GM10266 (cell line): ENCODE measurements around the gene SLC20A1.

ENCODE experiments used
- DNase-seq: peaks from one replicate; pipeline ENCODE4 v3.0.0; 2012; ENCODE audit errors: extremely low spot score
- TF ChIP-seq, protein P1 (sequence below): IDR thresholded peaks from 2 replicates; pipeline ENCODE4 v1.5.1; 2012; ENCODE audit warnings: mild to moderate bottlenecking, low read depth; ENCODE audit not compliant: control insufficient read depth, insufficient read depth; ENCODE audit errors: missing control alignments

The SLC20A1 gene

DNA sequence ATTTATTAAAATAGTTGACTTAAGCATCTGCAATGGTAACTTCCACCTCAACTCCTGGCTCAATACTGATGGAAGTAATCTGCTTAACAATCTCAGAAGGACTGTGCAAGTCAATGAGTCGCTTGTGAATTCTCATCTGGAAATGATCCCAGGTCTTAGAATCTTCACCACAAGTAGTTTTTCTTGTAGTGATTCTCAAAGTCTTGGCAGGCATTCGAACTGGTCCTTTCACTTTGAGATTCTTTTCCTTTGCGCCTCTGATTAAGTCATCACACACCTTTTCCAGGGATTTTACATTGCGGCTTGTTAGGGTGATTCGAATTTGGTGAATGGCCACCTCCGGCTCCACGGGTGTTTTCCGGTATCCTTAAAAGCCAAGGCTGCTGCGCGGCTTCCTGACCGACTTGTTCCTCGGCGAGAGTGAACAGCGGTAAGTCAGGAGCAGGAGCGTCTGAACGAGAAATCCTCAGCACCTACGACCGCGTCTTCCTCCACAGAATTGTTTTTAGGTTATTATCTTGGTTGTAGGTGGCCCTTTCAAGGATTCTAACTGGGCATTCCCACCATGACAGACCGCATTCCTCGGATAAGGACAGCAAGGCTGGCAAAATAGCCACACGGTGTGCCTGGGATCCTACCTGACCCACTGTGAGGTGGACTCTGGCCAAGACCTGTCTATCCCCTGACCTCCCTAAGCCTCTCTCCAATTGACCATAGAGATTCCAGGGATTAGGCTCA is 23.8 kb upstream of the SLC20A1 start:
- DNase-seq, result no peak
- TF ChIP-seq, protein P1, sequence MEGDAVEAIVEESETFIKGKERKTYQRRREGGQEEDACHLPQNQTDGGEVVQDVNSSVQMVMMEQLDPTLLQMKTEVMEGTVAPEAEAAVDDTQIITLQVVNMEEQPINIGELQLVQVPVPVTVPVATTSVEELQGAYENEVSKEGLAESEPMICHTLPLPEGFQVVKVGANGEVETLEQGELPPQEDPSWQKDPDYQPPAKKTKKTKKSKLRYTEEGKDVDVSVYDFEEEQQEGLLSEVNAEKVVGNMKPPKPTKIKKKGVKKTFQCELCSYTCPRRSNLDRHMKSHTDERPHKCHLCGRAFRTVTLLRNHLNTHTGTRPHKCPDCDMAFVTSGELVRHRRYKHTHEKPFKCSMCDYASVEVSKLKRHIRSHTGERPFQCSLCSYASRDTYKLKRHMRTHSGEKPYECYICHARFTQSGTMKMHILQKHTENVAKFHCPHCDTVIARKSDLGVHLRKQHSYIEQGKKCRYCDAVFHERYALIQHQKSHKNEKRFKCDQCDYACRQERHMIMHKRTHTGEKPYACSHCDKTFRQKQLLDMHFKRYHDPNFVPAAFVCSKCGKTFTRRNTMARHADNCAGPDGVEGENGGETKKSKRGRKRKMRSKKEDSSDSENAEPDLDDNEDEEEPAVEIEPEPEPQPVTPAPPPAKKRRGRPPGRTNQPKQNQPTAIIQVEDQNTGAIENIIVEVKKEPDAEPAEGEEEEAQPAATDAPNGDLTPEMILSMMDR, result no peak

DNA sequence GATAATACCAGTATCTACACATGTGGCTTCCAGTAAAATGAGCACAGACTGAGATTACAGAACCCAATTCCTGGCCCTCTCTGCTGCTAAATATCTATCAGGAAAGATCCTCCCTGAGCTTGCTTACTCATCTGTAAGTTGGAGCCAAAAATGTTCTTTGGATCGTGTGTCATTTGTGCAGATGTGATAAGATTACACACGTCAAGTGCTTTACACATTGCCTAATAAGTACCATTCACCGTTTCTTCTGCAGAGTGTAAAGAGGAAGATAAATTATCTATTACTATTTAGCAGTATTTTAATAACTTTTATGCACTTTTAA is 23.2 kb upstream of the SLC20A1 start:
- TF ChIP-seq, protein P1, result no peak
- no peak for DNase-seq

- TF ChIP-seq, protein P1, result no peak
- no peak for DNase-seq
Observed at GRCh38 chr2:112623913-112624777, 21.6 kb upstream of the SLC20A1 start.

- DNase-seq, result no peak
- TF ChIP-seq, protein P1, result no peak
Observed at GRCh38 chr2:112625474-112626114, 20.1 kb upstream of the SLC20A1 start.

GRCh38 chr2:112626604-112627059 is 19.1 kb upstream of the SLC20A1 start:
- peak; percentile 62 for DNase-seq
- TF ChIP-seq, protein P1, result peak; percentile 92

DNA sequence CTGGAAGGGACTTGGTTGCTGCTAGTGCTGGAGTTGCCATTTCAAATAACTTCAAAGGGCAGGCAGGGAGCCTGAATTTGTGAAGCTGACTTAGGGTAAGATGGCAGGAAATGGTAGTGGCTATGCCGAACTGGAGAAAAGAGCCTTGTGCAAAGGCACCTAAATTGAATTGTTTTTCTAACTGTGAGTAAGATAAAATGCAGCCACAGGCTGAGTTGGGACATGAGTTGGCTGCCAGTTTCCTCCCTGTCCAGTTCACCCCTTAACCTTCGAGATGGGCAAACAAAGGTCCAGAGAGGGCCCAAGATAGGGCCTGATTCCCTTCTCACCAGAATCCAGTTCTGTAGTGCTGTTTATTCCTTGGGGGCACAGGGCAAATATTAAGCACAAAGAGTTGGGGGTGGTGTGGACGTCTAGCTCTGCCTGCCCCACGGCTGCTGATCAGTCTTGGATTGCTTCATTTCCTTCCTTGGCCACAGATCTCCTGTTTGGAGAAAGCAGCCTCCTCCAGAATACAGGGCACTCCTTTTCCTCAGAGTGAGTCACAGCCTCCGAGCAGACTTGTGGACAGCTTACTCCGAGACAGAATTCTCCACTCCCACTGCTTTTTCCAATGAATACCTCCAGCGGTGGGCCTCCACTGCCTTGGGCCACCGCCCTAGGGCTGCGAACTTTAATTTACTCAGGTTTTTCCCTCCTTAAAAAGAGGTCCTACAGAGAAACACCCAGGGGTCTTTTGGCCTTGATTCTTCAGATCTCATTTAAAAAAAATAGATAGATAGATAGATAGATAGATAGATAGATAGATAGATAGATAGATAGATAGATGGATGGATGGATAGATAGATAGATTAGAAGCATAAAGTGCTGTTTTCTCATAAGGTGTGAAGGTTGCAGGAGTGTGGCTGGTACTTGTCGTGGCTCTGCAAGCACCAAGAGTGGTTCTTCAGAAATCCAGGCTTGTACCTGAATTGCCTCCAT is 18.4 kb upstream of the SLC20A1 start:
- TF ChIP-seq, protein P1, result no peak
- no peak for DNase-seq
